ENCODE data around the gene CAMSAP3. TPM values are rescaled to one million over a fixed set of nuclear protein-coding genes. Genes with fewer than 3 reads are reported as not detected.
"Not testable (repeated sequence)": the region's sequence is repeated elsewhere in the genome, so short reads cannot be mapped to it uniquely, and the experiment has no call there.

CAMSAP3 gene
- total and polyA plus RNA-seq, 12 donors = 0.61 to 18.9 (median 6.0) TPM

- TF ChIP-seq CTCF (IDR thresholded peaks at IDR 0.05) (no peak), POLR2A (IDR thresholded peaks at IDR 0.05) (no peak)
- Histone ChIP-seq H3K4me3 (no peak overlapping the region), H3K9me3 (replicated peaks in 1 of 3) (no peaks in the 10 kb centered on the region), H3K4me1 (replicated peaks in 1 of 2) (no peaks in the 10 kb centered on the region), H3K36me3 (replicated peaks in 1 of 2) (peaks cover 0 to 8% of the 10 kb centered on the region in 2 donors), H3K27ac (no peak overlapping the region), H3K27me3 (no peaks in the 10 kb centered on the region)
- DNase-seq = no peak
- 70 to 95% (median 87%) methylated on average over 5 of the region's 5 CpGs for WGBS, 4 donors
- intact Hi-C loops (cut with DNase I) = loop anchor here (5.0 kb wide), 2 partner anchors 112 to 237 kb away; partner anchors contain the start of gene MCEMP1 (in 2 of the 2)
These were observed 30.3 kb upstream of the CAMSAP3 start for GRCh38 chr19:7565332-7565731.

GRCh38 chr19:7570761-7571160 lies 24.9 kb upstream of the CAMSAP3 start:
- no peaks in the 10 kb centered on the region for H3K9me3 ChIP-seq (replicated peaks in 1 of 3)
- H3K4me3 ChIP-seq = no peak overlapping the region
- H3K36me3 ChIP-seq (replicated peaks in 1 of 2) = no peaks in the 10 kb centered on the region
- intact Hi-C loops (cut with DNase I) = no loop called here
- WGBS, 4 donors = 72 to 81% (median 77%) methylated on average over 5 of the region's 5 CpGs
- H3K4me1 ChIP-seq (replicated peaks in 1 of 2) = no peaks in the 10 kb centered on the region
- DNase-seq = no peak
- H3K27me3 ChIP-seq = no peaks in the 10 kb centered on the region
- TF ChIP-seq CTCF (IDR thresholded peaks at IDR 0.05) = no peak
- no peak for TF ChIP-seq POLR2A (IDR thresholded peaks at IDR 0.05)
- H3K27ac ChIP-seq = no peak overlapping the region

GRCh38 chr19:7575434-7576040 lies 20.1 kb upstream of the CAMSAP3 start:
- no peaks in the 10 kb centered on the region for H3K36me3 ChIP-seq (replicated peaks in 1 of 2)
- DNase-seq = no peak
- no peak for TF ChIP-seq POLR2A (IDR thresholded peaks at IDR 0.05)
- no peak for TF ChIP-seq CTCF (IDR thresholded peaks at IDR 0.05)
- H3K27ac ChIP-seq = no peak overlapping the region
- no peaks in the 10 kb centered on the region for H3K9me3 ChIP-seq (replicated peaks in 1 of 3)
- 63 to 71% (median 66%) methylated on average over 9 of the region's 9 CpGs for WGBS, 4 donors
- no peak overlapping the region for H3K4me3 ChIP-seq
- H3K4me1 ChIP-seq (replicated peaks in 1 of 2) = no peaks in the 10 kb centered on the region
- intact Hi-C loops (cut with DNase I) = no loop called here
- H3K27me3 ChIP-seq = no peaks in the 10 kb centered on the region

GRCh38 chr19:7577422-7577821 lies 18.2 kb upstream of the CAMSAP3 start:
- H3K27ac ChIP-seq; intact Hi-C loops (cut with DNase I); H3K36me3 ChIP-seq (replicated peaks in 1 of 2); H3K27me3 ChIP-seq; H3K4me1 ChIP-seq (replicated peaks in 1 of 2); H3K9me3 ChIP-seq (replicated peaks in 1 of 3); DNase-seq; H3K4me3 ChIP-seq: not testable (repeated sequence)
- whole genome bisulfite sequencing, 4 donors = 76 to 93% (median 88%) methylated on average over 1 of the region's 1 CpG

- Histone ChIP-seq H3K27me3 (no peaks in the 10 kb centered on the region), H3K36me3 (replicated peaks in 1 of 2) (no peaks in the 10 kb centered on the region), H3K4me3 (no peak overlapping the region), H3K4me1 (replicated peaks in 1 of 2) (no peaks in the 10 kb centered on the region), H3K27ac (no peak overlapping the region), H3K9me3 (replicated peaks in 1 of 3) (no peaks in the 10 kb centered on the region)
- no peak for TF ChIP-seq CTCF (IDR thresholded peaks at IDR 0.05)
- WGBS, 4 donors = 53 to 81% (median 57%) methylated on average over 6 of the region's 6 CpGs
- no peak for DNase-seq
- intact Hi-C loops (cut with DNase I) = no loop called here
These were observed 17.5 kb upstream of the CAMSAP3 start for GRCh38 chr19:7578127-7578526.

Data from adrenal gland (tissue), 12 donors.